Activated naive CD8-positive, alpha-beta T cell treated with anti-CD3 and anti-CD28 coated beads for 36 hours (primary cell): Measurements from ENCODE around the gene ZNF586. TPM values are rescaled to one million over a fixed set of nuclear protein-coding genes. Genes with fewer than 3 reads are reported as not detected.
"Not testable (repeated sequence)": the region's sequence is repeated elsewhere in the genome, so short reads cannot be mapped to it uniquely, and the experiment has no call there.

ENCODE experiments used
- DNase-seq: peaks from one replicate; pipeline ENCODE4 v3.0.0; 2021
- H3K27ac Mint-ChIP-seq: one replicate; pipeline ENCODE4 v1.8.0; 2022; ENCODE audit warnings: mild to moderate bottlenecking, moderate library complexity, mixed read lengths
- H3K27me3 Mint-ChIP-seq: one replicate; pipeline ENCODE4 v1.8.0; 2022; ENCODE audit warnings: mild to moderate bottlenecking, mixed read lengths
- H3K36me3 Mint-ChIP-seq: one replicate; pipeline ENCODE4 v1.8.0; 2021; ENCODE audit warnings: mild to moderate bottlenecking, mixed read lengths
- H3K4me1 Mint-ChIP-seq: one replicate; pipeline ENCODE4 v1.8.0; 2021; ENCODE audit warnings: mixed read lengths
- H3K4me3 Mint-ChIP-seq: one replicate; pipeline ENCODE4 v1.8.0; 2022; ENCODE audit warnings: mild to moderate bottlenecking, moderate library complexity, mixed read lengths
- H3K9me3 Mint-ChIP-seq: one replicate; pipeline ENCODE4 v1.8.0; 2022; ENCODE audit warnings: mixed read lengths
- total RNA-seq, 2 experiments: library from RNA; stranded (reverse); gene quantifications; one replicate each; pipeline ENCODE4 v1.2.3, GENCODE V29; 2021

ZNF586 gene
- total RNA-seq, 2 experiments from 2014 or later = 16.1 to 17.9 TPM

DNA sequence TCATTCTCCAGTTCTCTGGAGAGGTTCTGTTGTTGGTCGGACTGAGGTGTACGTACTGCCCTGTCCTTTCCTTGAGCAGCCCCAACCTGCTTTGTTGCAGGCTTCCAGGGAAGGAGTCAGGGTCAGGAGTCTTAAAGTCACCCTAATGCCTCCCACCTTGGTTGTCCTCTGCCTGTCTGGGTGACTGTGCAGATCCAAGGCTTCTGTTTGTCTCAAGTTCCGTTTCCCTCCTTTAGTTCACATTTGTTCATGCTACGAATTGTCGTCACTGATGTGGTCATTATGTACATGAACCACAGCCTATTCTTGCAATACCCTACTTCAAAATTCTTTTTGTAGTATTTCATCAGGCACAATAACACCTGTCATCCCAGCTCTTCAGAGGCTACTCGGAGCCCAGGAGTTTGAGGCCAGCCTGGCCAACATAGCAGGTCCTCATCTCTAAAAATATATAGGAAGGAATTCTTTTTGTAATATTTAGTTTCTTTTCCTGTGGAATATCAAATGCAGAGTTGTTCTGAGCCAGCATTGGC, 7.4 kb downstream of the ZNF586 start:
- Mint-ChIP-seq H3K4me3 (no peak overlapping the region), H3K27ac (no peak overlapping the region), H3K9me3 (peaks cover 68% of the 10 kb centered on the region), H3K27me3 (no peaks in the 10 kb centered on the region), H3K36me3 (peaks cover 98% of the 10 kb centered on the region), H3K4me1 (peaks cover 19% of the 10 kb centered on the region)
- no peak for DNase-seq

DNA sequence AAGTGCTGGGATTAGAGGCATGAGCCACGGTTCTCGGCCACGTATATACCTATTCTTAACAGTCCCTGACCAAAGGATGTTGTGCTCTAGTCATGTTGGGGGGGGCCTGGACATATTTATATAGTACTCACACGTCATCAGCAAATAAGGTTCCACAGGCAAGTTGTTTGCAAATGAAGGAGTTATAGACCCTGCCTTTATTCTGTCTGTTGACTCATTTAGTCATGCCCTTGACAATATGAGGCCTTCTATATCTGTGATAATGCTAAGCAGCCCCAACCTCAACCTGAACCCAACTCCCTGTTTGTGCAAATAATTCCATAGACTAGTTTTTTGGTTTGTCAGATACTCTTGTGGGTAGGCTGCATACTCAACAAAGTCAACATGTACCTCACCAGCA, 8.9 kb downstream of the ZNF586 start:
- Mint-ChIP-seq H3K27me3 (no peaks in the 10 kb centered on the region), H3K27ac (no peak overlapping the region), H3K4me3 (no peak overlapping the region), H3K9me3 (peaks cover 64% of the 10 kb centered on the region), H3K36me3 (peaks cover 91% of the 10 kb centered on the region), H3K4me1 (peaks cover 11% of the 10 kb centered on the region)
- no peak for DNase-seq

DNA sequence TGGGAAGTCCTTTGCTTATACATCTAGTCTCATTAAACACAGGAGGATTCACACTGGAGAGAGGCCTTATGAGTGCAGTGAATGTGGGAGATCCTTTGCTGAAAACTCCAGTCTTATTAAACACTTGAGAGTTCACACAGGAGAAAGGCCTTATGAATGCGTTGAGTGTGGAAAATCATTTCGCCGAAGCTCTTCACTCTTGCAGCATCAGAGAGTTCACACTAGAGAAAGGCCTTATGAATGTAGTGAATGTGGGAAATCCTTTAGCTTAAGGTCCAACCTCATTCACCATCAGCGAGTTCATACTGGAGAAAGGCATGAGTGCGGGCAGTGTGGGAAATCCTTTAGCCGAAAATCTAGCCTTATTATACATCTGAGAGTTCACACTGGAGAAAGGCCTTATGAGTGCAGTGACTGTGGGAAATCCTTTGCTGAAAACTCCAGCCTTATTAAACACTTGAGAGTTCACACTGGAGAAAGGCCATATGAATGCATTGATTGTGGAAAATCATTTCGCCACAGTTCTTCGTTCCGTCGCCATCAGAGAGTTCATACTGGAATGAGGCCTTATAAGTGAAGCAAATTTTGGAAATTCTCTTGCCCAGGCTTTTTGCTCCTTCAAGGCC, 9.9 kb downstream of the ZNF586 start:
- Mint-ChIP-seq H3K9me3 (peaks cover 59% of the 10 kb centered on the region), H3K27me3 (no peaks in the 10 kb centered on the region), H3K4me3 (no peak overlapping the region), H3K4me1 (peaks cover 6% of the 10 kb centered on the region), H3K36me3 (peaks cover 85% of the 10 kb centered on the region), H3K27ac (no peak overlapping the region)
- DNase-seq = no peak

DNA sequence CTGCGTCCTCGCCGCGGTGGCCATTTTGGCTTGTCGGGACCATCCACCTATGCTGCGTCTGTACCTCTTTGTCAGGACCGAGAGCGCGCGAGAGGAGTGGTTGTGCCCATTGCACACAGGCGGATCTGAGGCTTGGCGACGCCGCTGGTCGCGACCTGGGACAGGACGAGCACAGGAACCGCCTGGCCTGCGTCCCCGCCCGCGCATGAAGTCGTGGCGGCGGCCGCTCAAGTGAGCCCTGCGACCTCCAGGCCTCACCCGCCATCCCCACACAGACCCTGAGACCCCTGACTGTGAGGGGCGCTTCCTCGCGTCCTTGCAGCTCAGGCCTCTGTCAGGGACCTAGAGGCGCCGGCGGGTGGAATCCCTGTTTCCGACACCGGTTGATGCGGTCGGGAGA, 16.8 kb downstream of the ZNF586 start:
- DNase-seq = no peak
- Mint-ChIP-seq H3K27me3 (no peaks in the 10 kb centered on the region), H3K36me3 (peaks cover 77% of the 10 kb centered on the region), H3K27ac (no peak overlapping the region), H3K9me3 (peaks cover 46% of the 10 kb centered on the region), H3K4me3 (no peak overlapping the region), H3K4me1 (peaks cover 7% of the 10 kb centered on the region)

DNA sequence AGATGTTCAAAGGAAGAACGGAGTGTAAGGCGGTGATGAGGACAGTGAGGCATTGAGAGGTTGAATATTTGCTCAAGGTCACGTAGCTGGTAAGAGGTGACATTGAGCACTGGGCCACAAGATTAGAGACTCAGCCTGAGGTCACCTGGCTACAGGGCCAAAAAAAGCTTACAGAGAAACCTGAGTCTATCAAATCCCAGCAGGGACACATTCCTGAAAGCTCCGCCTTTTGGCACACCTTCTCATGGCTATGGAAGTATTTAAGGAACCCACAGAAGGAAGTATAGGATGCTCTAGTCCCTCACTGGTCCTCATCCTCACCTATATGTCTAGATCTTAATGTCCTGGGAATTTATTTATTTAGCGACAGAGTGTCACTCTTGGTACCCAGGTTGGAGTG, 17.4 kb downstream of the ZNF586 start:
- Mint-ChIP-seq H3K27ac (no peak overlapping the region), H3K9me3 (peaks cover 45% of the 10 kb centered on the region), H3K36me3 (peaks cover 77% of the 10 kb centered on the region), H3K27me3 (no peaks in the 10 kb centered on the region), H3K4me3 (no peak overlapping the region), H3K4me1 (peaks cover 7% of the 10 kb centered on the region)
- DNase-seq = no peak

DNA sequence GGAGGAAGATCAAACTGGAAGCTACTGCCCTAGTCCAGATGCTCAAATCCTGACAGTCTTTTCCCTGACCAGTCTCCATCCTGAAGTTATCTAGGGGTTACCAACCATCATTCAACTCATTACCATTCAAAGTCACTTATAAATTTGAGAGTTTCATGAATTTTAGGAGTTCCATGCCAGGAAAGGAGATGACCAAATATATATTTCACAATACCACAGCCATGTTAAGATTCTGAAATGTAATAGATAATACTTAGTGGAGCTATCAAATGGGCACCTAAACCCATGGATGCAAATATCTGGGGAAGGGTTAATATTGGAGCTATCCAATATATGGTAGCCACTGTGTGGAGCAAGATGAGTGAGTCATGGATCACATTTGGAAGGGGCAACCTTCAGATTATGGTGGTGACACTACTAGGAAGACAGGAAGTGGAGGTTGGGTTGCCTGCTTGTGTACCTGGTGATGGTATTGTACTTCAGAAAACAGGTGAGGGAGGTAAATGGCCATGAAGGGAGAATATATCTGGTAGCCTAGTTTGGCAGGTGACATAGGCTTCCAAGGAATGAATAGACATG, 18.7 kb downstream of the ZNF586 start:
- no peak overlapping the region for H3K4me3 Mint-ChIP-seq
- no peak overlapping the region for H3K27ac Mint-ChIP-seq
- H3K4me1 Mint-ChIP-seq = peaks cover 7% of the 10 kb centered on the region
- peaks cover 75% of the 10 kb centered on the region for H3K36me3 Mint-ChIP-seq
- peaks cover 40% of the 10 kb centered on the region for H3K9me3 Mint-ChIP-seq
- H3K27me3 Mint-ChIP-seq = no peaks in the 10 kb centered on the region
- DNase-seq = no peak

DNA sequence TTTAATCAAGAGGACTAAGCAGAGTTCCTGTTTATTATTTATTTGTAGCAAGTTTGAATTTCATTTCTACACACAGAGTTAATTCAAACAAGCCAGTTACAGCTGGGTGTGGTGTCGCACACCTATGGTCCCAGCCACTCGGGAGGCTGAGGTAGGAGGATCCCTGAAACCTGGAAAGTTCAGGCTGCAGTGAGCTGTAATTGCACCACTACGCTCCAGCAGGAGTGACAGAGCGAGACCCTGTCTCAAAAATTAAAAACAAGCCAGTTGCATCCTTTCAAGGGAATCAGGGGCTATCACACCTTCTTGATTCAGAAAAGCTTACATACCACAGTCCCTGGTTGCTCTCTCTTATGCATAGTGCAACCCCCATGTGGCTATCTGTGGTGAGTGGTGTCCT, 19.8 kb downstream of the ZNF586 start:
- Mint-ChIP-seq H3K36me3 (peaks cover 81% of the 10 kb centered on the region), H3K9me3 (peaks cover 40% of the 10 kb centered on the region), H3K27ac (no peak overlapping the region), H3K4me1 (peaks cover 7% of the 10 kb centered on the region), H3K27me3 (no peaks in the 10 kb centered on the region), H3K4me3 (no peak overlapping the region)
- DNase-seq = no peak

DNA sequence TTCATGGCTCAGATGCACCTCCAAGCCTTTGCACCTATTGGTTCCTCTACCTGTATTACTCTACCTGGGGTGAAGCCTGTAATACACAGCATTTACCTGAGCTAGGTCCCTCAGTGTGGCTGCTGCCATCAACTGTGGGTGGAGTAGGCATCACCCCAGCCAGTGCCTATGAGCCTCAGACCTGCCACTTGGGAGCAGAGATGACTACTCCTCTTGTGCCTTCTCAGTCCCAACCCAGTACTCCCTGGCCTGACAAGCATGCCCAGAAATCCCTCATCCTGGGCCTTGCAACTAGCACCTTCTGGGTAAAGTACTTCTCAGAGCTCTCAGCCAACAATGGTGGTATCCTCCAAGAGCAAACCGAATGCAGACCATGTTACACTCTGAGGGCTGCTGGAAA, 27.1 kb downstream of the ZNF586 start:
- peaks cover 47% of the 10 kb centered on the region for H3K36me3 Mint-ChIP-seq

DNA sequence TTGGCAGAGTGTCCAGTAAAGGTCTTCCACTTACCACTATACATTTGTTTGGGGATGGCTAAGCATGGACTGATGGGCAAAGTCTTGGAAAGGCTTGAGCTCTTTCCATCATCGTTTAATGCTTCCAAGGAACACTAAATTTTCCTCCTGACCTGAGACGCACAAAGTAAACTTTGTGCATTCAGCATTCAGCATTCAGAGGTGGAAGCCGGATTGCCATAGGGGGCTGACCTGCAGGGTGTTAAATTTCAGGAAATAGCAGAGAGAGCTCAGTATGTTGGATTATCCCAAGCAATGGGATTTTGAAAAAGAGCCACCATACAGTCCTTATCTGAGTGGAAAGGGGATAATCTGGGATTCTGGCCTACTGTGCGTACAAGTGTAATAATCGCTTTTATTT, 31.2 kb downstream of the ZNF586 start:
- no peak for DNase-seq
- Mint-ChIP-seq H3K27me3 (no peaks in the 10 kb centered on the region), H3K4me1 (peaks cover 30% of the 10 kb centered on the region), H3K4me3 (no peak overlapping the region), H3K36me3 (peaks cover 36% of the 10 kb centered on the region), H3K9me3 (no peaks in the 10 kb centered on the region), H3K27ac (no peak overlapping the region)

More for the DNA sequence above, 27.1 kb downstream of the ZNF586 start:
- H3K4me1 Mint-ChIP-seq, H3K4me3 Mint-ChIP-seq, H3K27ac Mint-ChIP-seq, DNase-seq, H3K9me3 Mint-ChIP-seq, H3K27me3 Mint-ChIP-seq: not testable (repeated sequence)

DNA sequence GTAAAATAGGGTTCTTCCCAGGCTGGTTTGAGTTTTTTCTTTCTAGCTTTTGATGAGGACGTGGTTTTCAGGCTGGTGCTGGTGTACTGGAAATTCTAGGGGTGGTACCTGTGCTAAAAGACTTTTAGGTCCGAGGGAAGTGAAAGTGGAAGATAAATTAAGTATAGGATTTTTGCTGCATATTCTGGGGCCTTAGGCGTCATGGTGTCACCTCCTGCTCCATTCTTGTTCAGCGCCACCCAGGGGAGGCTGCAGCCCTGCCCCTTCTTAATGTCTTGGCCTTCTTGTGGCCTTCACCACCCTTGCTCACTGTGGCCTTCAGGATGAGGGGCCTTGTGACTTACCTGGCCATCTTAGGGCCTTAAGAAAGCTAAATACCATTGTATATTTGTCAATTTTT, 32.8 kb downstream of the ZNF586 start:
- DNase-seq = no peak
- peaks cover 35% of the 10 kb centered on the region for H3K4me1 Mint-ChIP-seq
- peak overlapping the region; percentile 9 for H3K27ac Mint-ChIP-seq
- H3K4me3 Mint-ChIP-seq = no peak overlapping the region
- H3K9me3 Mint-ChIP-seq = no peaks in the 10 kb centered on the region
- peaks cover 34% of the 10 kb centered on the region for H3K36me3 Mint-ChIP-seq
- no peaks in the 10 kb centered on the region for H3K27me3 Mint-ChIP-seq

DNA sequence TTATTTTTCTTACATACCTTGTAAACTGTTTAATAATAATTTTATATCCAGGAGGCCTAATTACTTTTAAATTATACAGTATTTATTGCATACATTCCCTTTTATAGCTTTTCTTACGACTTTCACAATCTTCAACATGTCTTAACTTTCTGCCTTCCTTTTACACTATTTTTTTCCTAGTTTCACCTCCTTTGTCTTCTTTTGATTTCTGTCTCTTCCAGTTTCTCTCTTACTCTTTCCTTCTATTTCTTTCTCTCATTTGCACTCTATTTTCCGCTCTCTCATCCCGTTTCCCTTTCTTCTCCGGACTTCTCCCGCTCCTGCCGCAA, 33.8 kb downstream of the ZNF586 start:
- peak overlapping the region; percentile 64 for H3K27ac Mint-ChIP-seq
- H3K36me3 Mint-ChIP-seq = peaks cover 39% of the 10 kb centered on the region
- no peaks in the 10 kb centered on the region for H3K27me3 Mint-ChIP-seq
- H3K9me3 Mint-ChIP-seq = no peaks in the 10 kb centered on the region
- no peak for DNase-seq
- H3K4me3 Mint-ChIP-seq = peak overlapping the region; percentile 77
- H3K4me1 Mint-ChIP-seq = peaks cover 38% of the 10 kb centered on the region

DNA sequence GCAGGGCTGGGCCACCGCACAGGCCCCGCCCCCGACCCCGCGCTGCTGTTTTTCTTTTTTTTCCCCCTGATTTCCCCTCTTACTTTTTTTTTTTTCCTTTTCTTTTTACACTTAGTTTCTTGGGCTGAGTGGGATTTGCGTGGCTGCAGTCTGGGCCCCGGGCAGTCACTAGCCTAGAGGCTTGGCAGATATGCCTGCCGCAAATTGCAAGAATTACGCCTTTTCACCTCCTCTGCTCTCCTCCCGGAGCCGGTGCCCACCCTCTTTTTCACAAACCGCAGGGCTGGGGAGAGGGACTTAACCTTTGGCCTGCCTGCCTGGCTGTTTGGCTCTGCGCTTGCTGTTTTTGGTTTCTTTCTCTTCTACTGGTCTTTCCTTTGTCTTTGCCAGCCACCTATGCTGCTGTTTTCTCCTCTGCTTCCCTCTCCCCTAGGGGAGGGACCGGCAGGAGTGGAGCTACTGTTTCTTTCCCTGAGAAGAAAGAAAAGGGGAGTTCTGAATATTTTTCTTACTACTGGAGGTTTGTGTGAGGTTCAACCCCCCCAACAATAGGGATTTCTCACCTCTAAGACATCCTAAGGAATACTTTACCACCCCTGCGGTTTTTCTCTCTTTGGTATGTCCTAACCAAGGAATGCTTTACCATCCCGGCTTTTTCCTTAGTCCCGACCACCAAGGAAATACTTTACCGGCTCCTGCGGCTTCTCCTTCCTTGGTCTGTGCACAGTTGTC, 34.3 kb downstream of the ZNF586 start:
- Mint-ChIP-seq H3K27ac (peak overlapping the region; percentile 64), H3K27me3 (no peaks in the 10 kb centered on the region), H3K4me1 (peaks cover 42% of the 10 kb centered on the region), H3K9me3 (no peaks in the 10 kb centered on the region), H3K4me3 (peak overlapping the region; percentile 77), H3K36me3 (peaks cover 43% of the 10 kb centered on the region)
- peak; percentile 25 for DNase-seq

DNA sequence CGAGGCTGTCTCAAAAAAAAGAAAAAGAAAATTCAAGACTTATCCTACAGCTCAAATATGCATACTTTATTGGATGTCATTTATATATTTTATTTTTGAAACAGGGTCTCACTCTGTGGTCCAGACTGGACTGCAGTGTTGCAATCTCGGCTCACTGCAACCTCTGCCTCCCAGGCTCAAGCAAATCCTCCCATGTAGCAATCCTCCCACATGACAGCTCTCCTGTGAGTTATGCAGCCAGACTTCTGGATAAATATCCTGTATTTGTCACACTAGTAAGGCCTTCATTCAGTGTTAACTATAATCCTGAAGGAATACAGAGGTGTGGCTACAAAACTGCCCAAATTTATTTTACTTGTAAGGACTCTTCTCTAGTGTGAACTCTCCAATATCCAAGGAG, 38.1 kb downstream of the ZNF586 start:
- no peak overlapping the region for H3K27ac Mint-ChIP-seq
- H3K36me3 Mint-ChIP-seq = peaks cover 59% of the 10 kb centered on the region
- peaks cover 41% of the 10 kb centered on the region for H3K4me1 Mint-ChIP-seq
- DNase-seq = no peak
- no peaks in the 10 kb centered on the region for H3K9me3 Mint-ChIP-seq
- H3K4me3 Mint-ChIP-seq = no peak overlapping the region
- no peaks in the 10 kb centered on the region for H3K27me3 Mint-ChIP-seq

DNA sequence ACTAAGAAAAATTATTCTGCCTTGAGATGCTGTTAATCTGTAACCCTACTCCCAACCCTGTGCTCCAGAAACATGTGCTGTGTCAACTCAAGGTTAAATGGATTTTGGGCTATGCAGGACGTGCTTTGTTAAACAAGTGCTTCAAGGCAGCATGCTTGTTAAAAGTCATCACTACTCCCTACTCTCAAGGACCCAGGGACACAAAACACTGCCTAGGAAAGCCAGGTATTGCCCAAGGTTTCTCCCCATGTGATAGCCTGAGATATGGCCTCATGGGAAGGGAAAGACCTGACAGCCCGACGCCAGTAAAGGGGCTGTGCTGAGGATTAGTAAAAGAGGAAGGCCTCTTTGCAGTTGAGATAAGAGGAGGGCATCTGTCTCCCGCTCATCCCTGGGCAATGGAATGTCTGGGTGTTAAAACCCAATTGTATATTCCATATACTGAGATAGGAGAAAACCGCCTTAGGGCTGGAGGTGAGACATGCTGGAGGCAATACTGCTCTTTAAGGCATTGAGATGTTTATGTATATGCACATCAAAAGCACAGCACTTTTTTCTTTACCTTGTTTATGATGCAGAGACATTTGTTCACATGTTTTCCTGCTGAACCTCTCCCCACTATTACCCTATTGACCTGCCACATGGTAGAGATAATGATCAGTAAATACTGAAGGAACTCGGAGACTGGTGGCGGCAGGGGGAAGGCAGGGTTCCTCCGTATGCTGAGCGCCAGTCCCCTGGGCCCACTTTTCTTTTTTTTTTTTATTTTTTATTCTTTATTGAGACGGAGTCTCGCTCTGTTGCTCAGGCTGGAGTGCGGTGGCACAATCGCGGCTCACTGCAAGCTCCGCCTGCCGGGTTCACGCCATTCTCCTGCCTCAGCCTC, 41.2 kb downstream of the ZNF586 start:
- peaks cover 38% of the 10 kb centered on the region for H3K4me1 Mint-ChIP-seq
- H3K27me3 Mint-ChIP-seq, DNase-seq, H3K4me3 Mint-ChIP-seq, H3K27ac Mint-ChIP-seq, H3K9me3 Mint-ChIP-seq: not testable (repeated sequence)
- peaks cover 54% of the 10 kb centered on the region for H3K36me3 Mint-ChIP-seq

DNA sequence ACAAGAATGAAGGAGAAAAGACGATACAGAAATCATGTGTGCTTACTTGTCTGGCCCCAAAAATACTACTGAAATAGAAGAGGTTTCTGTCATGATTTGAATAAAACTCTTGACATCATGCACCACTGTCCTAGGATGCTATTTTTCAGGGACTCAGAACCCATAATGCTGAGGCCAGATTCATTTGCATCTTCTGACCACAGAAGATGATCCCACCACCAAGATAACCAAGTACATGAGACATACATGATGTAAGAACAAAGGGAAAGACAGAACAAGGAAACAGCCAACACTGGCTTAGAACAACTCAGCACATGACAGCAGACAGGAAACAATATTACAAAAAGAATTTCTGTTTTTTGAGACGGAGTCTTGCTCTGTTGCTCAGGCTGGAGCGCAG, 42.8 kb downstream of the ZNF586 start:
- Mint-ChIP-seq H3K9me3 (no peaks in the 10 kb centered on the region), H3K36me3 (peaks cover 46% of the 10 kb centered on the region), H3K27me3 (no peaks in the 10 kb centered on the region)

More for the DNA sequence above, 42.8 kb downstream of the ZNF586 start:
- Mint-ChIP-seq H3K27ac (peak overlapping the region; percentile 83), H3K4me1 (peaks cover 34% of the 10 kb centered on the region), H3K4me3 (peak overlapping the region; percentile 1)
- DNase-seq = no peak
